SK-N-SH (cell line): ENCODE results near the gene ALPL. TPM values are rescaled to one million over a fixed set of nuclear protein-coding genes. Genes with fewer than 3 reads are reported as not detected.

ENCODE experiments used
- CTCF ChIA-PET: fragments of 300-600, 350-600 bp; formaldehyde crosslinking; extraction: SDS; loops from one replicate; lab custom pipeline; 2021; lab: Yijun Ruan, JAX
- POLR2A ChIA-PET: fragments of 350-600 bp; sonication (Branson Sonifier 250); formaldehyde crosslinking; extraction: SDS; loops from one replicate; lab custom pipeline; 2020; ENCODE audit warnings: antibody characterized with exemption, inconsistent platforms; lab: Yijun Ruan, JAX
- DNase-seq: peaks from one replicate; pipeline ENCODE4 v3.0.0; 2012
- H2AFZ ChIP-seq: fragments of 200-600 bp; sonication (generic); 2 replicates; pipeline ENCODE4 v1.8.1; 2016; ENCODE audit warnings: antibody characterized with exemption, mild to moderate bottlenecking, low read depth
- H3F3A ChIP-seq: fragments of 200-600 bp; sonication (generic); replicated peaks from 2 replicates; pipeline ENCODE3; 2016; ENCODE audit warnings: antibody characterized with exemption, mild to moderate bottlenecking; ENCODE audit not compliant: insufficient read depth
- H3K27ac ChIP-seq, 2 experiments: fragments of 200-500 bp in 1 of 2; fragments of 200-600 bp in 1 of 2; sonication (Bioruptor generic) in 1 of 2; sonication (generic), shearing (Covaris generic) in 1 of 2; 2 replicates each; pipeline versions ENCODE4 v1.5.1 to v1.6.1; 2014 to 2016; ENCODE audit warnings: low read depth in 2 of 2, inconsistent platforms in 1 of 2, low read length in 1 of 2, mild to moderate bottlenecking in 1 of 2, mixed read lengths in 1 of 2
- H3K27me3 ChIP-seq: fragments of 200-600 bp; sonication (generic), shearing (Covaris generic); 2 replicates; pipeline ENCODE4 v1.6.1; 2016; ENCODE audit warnings: mixed run types; ENCODE audit not compliant: insufficient read depth
- H3K36me3 ChIP-seq, 2 experiments: fragments of 200-500 bp in 1 of 2; fragments of 200-600 bp in 1 of 2; sonication (Bioruptor generic) in 1 of 2; sonication (generic) in 1 of 2; replicated peaks in 1 of 2; 2 replicates each; pipeline versions ENCODE3 to v1.5.1; 2014 to 2016; ENCODE audit warnings: low read length in 1 of 2, mild to moderate bottlenecking in 1 of 2; ENCODE audit not compliant: insufficient read depth in 2 of 2, control insufficient read depth in 1 of 2
- H3K4me1 ChIP-seq, 2 experiments: fragments of 200-500 bp in 1 of 2; fragments of 200-600 bp in 1 of 2; sonication (Bioruptor generic) in 1 of 2; sonication (generic), shearing (Covaris generic) in 1 of 2; 2 replicates each; pipeline versions ENCODE4 v1.5.1 to v1.6.1; 2014 to 2016; ENCODE audit warnings: low read depth in 1 of 2, low read length in 1 of 2, mixed run types in 1 of 2; ENCODE audit not compliant: insufficient read depth in 2 of 2, control insufficient read depth in 1 of 2
- H3K4me2 ChIP-seq: fragments of 200-600 bp; sonication (generic), shearing (Covaris generic); 2 replicates; pipeline ENCODE4 v1.6.1; 2017; ENCODE audit warnings: mixed run types
- H3K4me3 ChIP-seq, 2 experiments: fragments of 200-500 bp in 1 of 2; fragments of 200-600 bp in 1 of 2; sonication (Bioruptor generic) in 1 of 2; sonication (generic), shearing (Covaris generic) in 1 of 2; 2 replicates each; pipeline versions ENCODE4 v1.5.1 to v1.8.1; 2014 to 2016; ENCODE audit warnings: low read depth in 2 of 2, inconsistent platforms in 1 of 2, low read length in 1 of 2, mild to moderate bottlenecking in 1 of 2, mixed read lengths in 1 of 2, moderate library complexity in 1 of 2
- H3K79me2 ChIP-seq: fragments of 200-600 bp; sonication (generic); 2 replicates; pipeline ENCODE4 v1.8.1; 2017; ENCODE audit warnings: mild to moderate bottlenecking; ENCODE audit not compliant: insufficient read depth
- H3K9ac ChIP-seq: fragments of 200-600 bp; sonication (generic); 2 replicates; pipeline ENCODE4 v1.6.1; 2017; ENCODE audit warnings: mixed run types
- H3K9me2 ChIP-seq: fragments of 200-600 bp; sonication (generic); 2 replicates; pipeline ENCODE4 v1.6.1; 2017; ENCODE audit warnings: mixed run types
- H3K9me3 ChIP-seq: fragments of 200-600 bp; sonication (generic); 2 replicates; pipeline ENCODE4 v1.6.1; 2017; ENCODE audit warnings: mixed run types, mild to moderate bottlenecking, moderate library complexity
- H4K20me1 ChIP-seq: fragments of 200-600 bp; sonication (generic); 2 replicates; pipeline ENCODE4 v1.6.1; 2017; ENCODE audit warnings: mild to moderate bottlenecking, mixed run types; ENCODE audit not compliant: insufficient read depth
- JUND ChIP-seq: IDR thresholded peaks from 2 replicates; pipeline ENCODE4 v1.4.0; 2012
- NRF1 ChIP-seq: IDR thresholded peaks from 2 replicates; pipeline ENCODE4 v1.6.1; 2012; ENCODE audit warnings: low read depth, mild to moderate bottlenecking, low read length
- RAD21 ChIP-seq: IDR thresholded peaks from 2 replicates; pipeline ENCODE4 v1.6.1; 2012; ENCODE audit warnings: mild to moderate bottlenecking, low read length
- RFX5 ChIP-seq: IDR thresholded peaks from 2 replicates; pipeline ENCODE4 v1.6.1; 2012; ENCODE audit warnings: mild to moderate bottlenecking, improper control_type of control experiment, low read length
- RXRA ChIP-seq: IDR thresholded peaks from 2 replicates; pipeline ENCODE4 v1.4.0; 2012; ENCODE audit warnings: low read depth, mild to moderate bottlenecking, borderline replicate concordance
- YY1 ChIP-seq: IDR thresholded peaks from 2 replicates; pipeline ENCODE4 v1.4.0; 2012; ENCODE audit warnings: low read depth, mild to moderate bottlenecking
- WGBS: methylation state at CpG from one replicate; pipeline ENCODE4 v1.1.6; 2017; ENCODE audit warnings: low lambda C conversion rate; 5-methylcytosine and 5-hydroxymethylcytosine counted together
- polyA plus RNA-seq, 3 experiments: library from polyadenylated mRNA; depleted of rRNA; stranded (reverse); fragments of >200 nt; gene quantifications; 2 replicates each; pipeline ENCODE4 v1.2.3, GENCODE V29; 2012
- TF ChIP-seq, protein P1 (sequence below): IDR thresholded peaks from 2 replicates; pipeline ENCODE4 v1.6.1; 2012; ENCODE audit warnings: mild to moderate bottlenecking, low read depth, low read length, moderate library complexity
- TF ChIP-seq, protein P2 (sequence below): fragments of 150-350 bp; IDR thresholded peaks from 2 replicates; pipeline ENCODE4 v1.6.1; 2017; ENCODE audit warnings: antibody characterized with exemption, low read length, low read depth, borderline replicate concordance
- TF ChIP-seq, protein P3 (sequence below): IDR thresholded peaks from 2 replicates; pipeline ENCODE4 v1.4.0; 2012; ENCODE audit warnings: low read depth, borderline replicate concordance
- TF ChIP-seq, protein P4 (sequence below): IDR thresholded peaks from 2 replicates; pipeline ENCODE4; 2012
- TF ChIP-seq, protein P5 (sequence below): IDR thresholded peaks from 2 replicates; pipeline ENCODE4 v1.4.0; 2012; ENCODE audit warnings: low read depth

ALPL gene
- polyA plus RNA-seq, 1 of the 3 experiments (the other 2 are of a cell fraction), result 0.69 TPM

DNA sequence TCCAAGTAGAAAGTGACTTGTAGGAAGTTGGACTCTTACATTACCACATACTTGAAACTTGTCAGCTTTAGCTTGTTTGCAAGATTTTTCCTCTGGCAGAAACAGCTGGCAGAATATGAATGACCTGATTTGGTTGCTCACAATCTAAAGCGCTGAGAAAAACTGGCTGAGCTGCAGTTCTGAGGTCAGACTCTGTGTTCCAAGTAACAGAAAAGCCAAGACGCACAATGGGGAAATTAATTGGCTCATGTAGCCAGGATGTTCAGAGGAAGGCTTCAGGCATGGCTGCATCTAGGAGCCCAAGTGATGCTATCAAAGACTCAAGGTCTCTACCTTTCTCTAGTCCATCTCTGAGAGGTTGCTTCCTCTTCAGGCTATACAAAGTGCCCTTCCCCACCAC is 27.0 kb downstream of the ALPL start:
- Histone ChIP-seq H2AFZ (no peak overlapping the region), H3K9me2 (no peaks in the 10 kb centered on the region), H3K27me3 (peaks cover 6% of the 10 kb centered on the region; the same call in 1 of the 2 replicates), H3K9ac (no peak overlapping the region), H3F3A (no peaks in the 10 kb centered on the region), H3K4me1 (no peaks in the 10 kb centered on the region; a peak in 1 of 4 replicates), H3K79me2 (no peaks in the 10 kb centered on the region), H3K4me3 (no peak overlapping the region), H3K9me3 (no peaks in the 10 kb centered on the region), H3K4me2 (no peak overlapping the region), H4K20me1 (no peaks in the 10 kb centered on the region), H3K27ac (no peak overlapping the region), H3K36me3 (no peaks in the 10 kb centered on the region)
- 85% methylated on average over 2 of the region's 2 CpGs for WGBS
- DNase-seq, result no peak
- TF ChIP-seq, protein P1, sequence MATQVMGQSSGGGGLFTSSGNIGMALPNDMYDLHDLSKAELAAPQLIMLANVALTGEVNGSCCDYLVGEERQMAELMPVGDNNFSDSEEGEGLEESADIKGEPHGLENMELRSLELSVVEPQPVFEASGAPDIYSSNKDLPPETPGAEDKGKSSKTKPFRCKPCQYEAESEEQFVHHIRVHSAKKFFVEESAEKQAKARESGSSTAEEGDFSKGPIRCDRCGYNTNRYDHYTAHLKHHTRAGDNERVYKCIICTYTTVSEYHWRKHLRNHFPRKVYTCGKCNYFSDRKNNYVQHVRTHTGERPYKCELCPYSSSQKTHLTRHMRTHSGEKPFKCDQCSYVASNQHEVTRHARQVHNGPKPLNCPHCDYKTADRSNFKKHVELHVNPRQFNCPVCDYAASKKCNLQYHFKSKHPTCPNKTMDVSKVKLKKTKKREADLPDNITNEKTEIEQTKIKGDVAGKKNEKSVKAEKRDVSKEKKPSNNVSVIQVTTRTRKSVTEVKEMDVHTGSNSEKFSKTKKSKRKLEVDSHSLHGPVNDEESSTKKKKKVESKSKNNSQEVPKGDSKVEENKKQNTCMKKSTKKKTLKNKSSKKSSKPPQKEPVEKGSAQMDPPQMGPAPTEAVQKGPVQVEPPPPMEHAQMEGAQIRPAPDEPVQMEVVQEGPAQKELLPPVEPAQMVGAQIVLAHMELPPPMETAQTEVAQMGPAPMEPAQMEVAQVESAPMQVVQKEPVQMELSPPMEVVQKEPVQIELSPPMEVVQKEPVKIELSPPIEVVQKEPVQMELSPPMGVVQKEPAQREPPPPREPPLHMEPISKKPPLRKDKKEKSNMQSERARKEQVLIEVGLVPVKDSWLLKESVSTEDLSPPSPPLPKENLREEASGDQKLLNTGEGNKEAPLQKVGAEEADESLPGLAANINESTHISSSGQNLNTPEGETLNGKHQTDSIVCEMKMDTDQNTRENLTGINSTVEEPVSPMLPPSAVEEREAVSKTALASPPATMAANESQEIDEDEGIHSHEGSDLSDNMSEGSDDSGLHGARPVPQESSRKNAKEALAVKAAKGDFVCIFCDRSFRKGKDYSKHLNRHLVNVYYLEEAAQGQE, result no peak
- TF ChIP-seq, protein P2, sequence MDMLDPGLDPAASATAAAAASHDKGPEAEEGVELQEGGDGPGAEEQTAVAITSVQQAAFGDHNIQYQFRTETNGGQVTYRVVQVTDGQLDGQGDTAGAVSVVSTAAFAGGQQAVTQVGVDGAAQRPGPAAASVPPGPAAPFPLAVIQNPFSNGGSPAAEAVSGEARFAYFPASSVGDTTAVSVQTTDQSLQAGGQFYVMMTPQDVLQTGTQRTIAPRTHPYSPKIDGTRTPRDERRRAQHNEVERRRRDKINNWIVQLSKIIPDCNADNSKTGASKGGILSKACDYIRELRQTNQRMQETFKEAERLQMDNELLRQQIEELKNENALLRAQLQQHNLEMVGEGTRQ, result no peak
- TF ChIP-seq, protein P3, sequence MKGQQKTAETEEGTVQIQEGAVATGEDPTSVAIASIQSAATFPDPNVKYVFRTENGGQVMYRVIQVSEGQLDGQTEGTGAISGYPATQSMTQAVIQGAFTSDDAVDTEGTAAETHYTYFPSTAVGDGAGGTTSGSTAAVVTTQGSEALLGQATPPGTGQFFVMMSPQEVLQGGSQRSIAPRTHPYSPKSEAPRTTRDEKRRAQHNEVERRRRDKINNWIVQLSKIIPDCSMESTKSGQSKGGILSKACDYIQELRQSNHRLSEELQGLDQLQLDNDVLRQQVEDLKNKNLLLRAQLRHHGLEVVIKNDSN, result no peak
- TF ChIP-seq RXRA, result no peak
- TF ChIP-seq RAD21, result no peak
- TF ChIP-seq, protein P4, sequence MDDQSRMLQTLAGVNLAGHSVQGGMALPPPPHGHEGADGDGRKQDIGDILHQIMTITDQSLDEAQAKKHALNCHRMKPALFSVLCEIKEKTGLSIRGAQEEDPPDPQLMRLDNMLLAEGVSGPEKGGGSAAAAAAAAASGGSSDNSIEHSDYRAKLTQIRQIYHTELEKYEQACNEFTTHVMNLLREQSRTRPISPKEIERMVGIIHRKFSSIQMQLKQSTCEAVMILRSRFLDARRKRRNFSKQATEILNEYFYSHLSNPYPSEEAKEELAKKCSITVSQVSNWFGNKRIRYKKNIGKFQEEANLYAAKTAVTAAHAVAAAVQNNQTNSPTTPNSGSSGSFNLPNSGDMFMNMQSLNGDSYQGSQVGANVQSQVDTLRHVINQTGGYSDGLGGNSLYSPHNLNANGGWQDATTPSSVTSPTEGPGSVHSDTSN, result no peak
- TF ChIP-seq RFX5, result no peak
- no peak for TF ChIP-seq YY1
- no peak for TF ChIP-seq NRF1
- TF ChIP-seq, protein P5, sequence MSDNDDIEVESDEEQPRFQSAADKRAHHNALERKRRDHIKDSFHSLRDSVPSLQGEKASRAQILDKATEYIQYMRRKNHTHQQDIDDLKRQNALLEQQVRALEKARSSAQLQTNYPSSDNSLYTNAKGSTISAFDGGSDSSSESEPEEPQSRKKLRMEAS, result no peak
- TF ChIP-seq JUND, result no peak
- ChIA-PET CTCF (interaction anchor here (0.8 to 1.8 kb wide), 2 partner anchors 17 to 166 kb away, joined by 3 to 5 read pairs; no protein-coding TSS in a partner anchor), POLR2A (no interaction called here)
